Muscle of arm (tissue), 12 donors: ENCODE results near the gene MLLT1. TPM values are rescaled to one million over a fixed set of nuclear protein-coding genes. Genes with fewer than 3 reads are reported as not detected.

Experiments
- DNase-seq: peaks from one replicate; pipeline ENCODE4 v3.0.0-alpha.2; 2013
- polyA plus RNA-seq, 12 donors: library from polyadenylated mRNA; unstranded; fragments of 120-200 nt; gene quantifications; one replicate each; pipeline ENCODE4 v1.2.1, GENCODE V29; 2013; ENCODE audit not compliant: insufficient read length in 12 of 12

MLLT1 gene
- polyA plus RNA-seq, 12 donors, result 29.1 to 63.6 (median 38.2) TPM; not detected in 1

DNA sequence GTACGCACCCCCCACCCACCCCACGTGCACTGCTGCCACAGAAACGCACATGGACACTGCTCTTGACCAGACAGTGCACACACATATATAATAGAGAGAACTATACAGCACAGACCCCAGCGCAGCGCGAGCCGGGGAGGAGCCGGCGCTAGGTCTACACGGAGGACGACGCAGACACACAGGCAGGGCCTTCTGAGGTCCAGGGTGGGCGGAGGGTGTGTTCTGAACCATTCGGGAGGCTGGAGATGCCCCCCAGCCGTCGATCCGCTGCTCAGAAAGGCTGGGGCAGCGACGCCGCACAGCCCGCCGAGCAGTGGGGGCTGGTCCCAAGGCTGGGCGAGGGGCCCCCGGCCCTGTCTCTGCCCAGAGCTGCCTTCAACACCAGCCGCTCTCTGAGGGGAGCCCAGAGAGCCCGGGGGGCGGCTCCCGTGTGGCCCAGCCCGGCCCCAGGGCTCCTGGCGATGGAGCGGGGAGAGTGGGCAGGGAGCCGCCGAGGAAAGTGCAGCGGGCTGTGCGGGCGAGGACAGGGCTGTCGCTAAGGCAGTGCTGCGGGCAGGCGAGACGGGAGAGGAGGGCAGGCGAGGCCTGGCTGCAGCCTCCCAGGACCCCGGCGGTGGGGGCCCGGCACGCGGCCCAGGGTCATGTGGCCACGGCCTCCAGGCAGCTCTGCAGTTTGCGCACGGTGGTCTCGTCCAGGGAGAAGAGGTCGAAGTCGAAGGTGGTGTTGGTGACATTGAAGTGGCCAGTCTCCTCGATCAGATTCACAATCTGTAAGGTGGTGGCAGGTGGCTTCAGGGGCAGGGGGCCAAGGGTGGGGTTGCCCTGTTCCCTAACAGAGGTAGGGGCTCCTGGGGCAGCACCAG lies 67.1 kb downstream of the MLLT1 start:
- no peak for DNase-seq

GRCh38 chr19:6211632-6212402 lies 68.0 kb downstream of the MLLT1 start:
- DNase-seq, result no peak

- DNase-seq, result no peak
These were observed 68.8 kb downstream of the MLLT1 start for GRCh38 chr19:6210721-6211600.

- DNase-seq, result no peak
These were observed 69.7 kb downstream of the MLLT1 start for GRCh38 chr19:6210091-6210490.

- no peak for DNase-seq
These were observed 70.1 kb downstream of the MLLT1 start for GRCh38 chr19:6209680-6210079.

DNA sequence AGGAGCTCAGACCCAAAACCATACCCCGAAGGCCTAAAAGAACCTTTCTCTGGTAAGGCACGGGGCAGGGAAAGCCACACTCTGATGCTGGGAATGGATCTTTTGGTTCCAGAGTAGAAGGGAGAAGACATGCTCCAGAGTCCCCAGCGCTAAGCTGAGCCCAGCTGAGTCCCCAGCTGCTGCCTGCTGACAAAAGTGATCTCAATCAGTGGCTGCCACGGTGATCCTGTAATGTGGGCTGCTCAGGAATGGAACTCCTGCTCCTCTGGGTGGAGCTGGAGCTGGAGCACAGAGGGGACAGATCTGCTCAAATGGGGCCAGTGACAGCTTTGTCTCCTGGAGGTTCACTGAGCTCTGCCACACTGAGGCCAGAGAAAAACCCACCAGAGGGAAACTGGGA lies 70.5 kb downstream of the MLLT1 start:
- no peak for DNase-seq

GRCh38 chr19:6204866-6205723 lies 74.7 kb downstream of the MLLT1 start:
- DNase-seq, result no peak

- no peak for DNase-seq
These were observed 75.6 kb downstream of the MLLT1 start for GRCh38 chr19:6204212-6204611.

- peak; percentile 100 for DNase-seq
These were observed 80.4 kb downstream of the MLLT1 start for GRCh38 chr19:6199240-6199994.

- DNase-seq, result no peak
These were observed 80.9 kb downstream of the MLLT1 start for GRCh38 chr19:6198896-6199239.

GRCh38 chr19:6196361-6196760 lies 83.4 kb downstream of the MLLT1 start:
- no peak for DNase-seq

DNA sequence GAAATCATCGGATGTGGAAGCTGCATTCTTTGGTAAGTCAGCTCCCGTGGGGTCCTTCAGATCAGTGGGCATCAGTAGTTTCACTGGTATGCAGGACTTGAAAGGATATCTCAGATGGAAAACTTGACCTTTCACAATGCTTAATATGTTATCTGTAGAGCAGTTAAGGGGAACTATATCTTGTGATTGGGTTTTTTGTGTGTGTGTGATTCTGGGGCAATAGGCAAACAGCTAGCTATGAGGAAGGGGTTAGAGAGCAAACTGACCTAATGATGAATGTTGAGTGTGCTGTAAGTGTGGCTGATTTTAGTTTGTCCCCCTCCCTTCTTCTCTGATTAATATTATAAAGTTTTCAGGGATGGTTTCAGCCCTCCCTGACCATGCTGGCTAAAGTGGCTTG lies 91.0 kb downstream of the MLLT1 start:
- no peak for DNase-seq

- no peak for DNase-seq
These were observed 92.4 kb downstream of the MLLT1 start for GRCh38 chr19:6187374-6187773.

GRCh38 chr19:6185835-6186834 lies 93.6 kb downstream of the MLLT1 start:
- DNase-seq, result peak; percentile 16

DNA sequence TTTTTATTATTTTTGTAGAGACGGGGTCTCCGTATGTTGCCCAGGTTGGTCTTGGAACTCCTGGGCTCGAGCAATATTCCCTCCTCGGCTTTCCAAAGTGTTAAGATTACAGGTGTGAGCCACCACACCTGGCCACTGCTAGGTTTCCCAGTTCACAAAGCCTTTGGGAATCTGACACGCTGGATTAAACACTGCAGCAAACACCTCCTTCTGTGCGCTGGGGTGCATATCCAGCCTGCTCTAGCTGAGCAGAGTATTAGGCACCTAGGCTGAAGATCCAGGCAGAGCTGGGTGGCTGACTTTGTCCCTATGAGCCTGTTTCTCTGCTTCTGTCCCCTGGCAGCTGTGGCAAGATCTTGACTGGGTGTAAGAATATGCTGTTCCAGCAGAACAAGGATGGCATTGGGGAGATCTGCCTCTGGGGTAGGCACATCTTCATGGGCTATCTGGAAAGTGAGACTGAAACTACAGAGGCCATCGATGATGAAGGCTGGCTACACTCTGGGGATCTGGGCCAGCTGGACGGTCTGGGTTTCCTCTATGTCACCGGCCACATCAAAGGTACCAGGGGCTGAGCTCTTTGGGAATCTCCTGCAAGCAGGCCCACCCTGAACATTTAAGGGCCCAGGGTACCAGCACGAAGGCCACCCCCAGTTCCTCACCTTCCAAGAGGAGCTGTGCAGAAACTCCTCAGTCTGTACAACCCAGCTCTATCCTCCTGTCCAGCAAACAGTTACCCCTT lies 94.5 kb downstream of the MLLT1 start:
- no peak for DNase-seq

- DNase-seq, result no peak
These were observed 98.7 kb downstream of the MLLT1 start for GRCh38 chr19:6181119-6181518.

DNA sequence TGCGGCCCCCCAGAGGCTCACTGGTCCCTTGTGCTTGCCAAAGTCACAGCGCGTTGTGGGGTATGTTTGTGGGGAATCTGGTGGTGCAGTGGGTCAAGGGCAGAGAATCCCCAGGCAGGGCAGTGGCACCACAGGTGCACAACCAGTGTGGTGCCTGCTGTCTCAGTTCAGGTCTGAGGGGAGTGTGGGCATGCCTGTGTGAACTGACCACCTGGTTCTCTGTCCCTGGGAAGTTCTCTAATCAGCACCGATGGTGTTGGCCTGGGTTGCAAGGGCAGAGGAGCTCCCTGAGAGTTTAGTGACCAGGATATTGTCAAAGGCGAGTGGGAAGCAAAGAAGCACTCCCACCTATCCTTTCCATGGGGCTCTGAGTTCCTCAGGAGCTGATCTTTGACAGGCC lies 106.6 kb downstream of the MLLT1 start:
- no peak for DNase-seq
